ENCODE measurements around the gene COL20A1. TPM values are rescaled to one million over a fixed set of nuclear protein-coding genes. Genes with fewer than 3 reads are reported as not detected.

Gene COL20A1
- total and polyA plus RNA-seq, 2 donors (not counting 1 experiment from before 2014, with no cell fraction given), result not detected

DNA sequence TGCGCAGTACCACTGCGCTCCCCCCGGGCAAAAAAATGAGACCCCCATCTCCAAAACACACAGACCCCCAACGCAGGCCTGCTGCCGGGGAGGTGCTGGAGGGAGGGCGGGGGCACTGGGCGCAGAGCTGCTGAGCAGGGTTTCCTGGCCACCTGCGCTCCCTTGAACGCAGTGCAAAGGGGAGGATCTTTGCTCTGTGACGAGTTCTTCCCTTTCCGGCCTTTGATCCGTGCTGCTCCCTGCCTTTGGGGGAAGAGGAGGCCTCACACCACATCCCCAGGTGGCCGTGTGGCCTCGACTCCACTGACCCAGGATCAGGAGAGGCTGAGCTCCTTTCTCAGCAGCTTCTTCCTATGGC lies 8.9 kb upstream of the COL20A1 start:
- Histone ChIP-seq H3K4me1 (ENCODE audit: control insufficient read depth, extremely low read depth, insufficient read depth, low read length) (no peaks in the 10 kb centered on the region), H3K36me3 (ENCODE audit: control insufficient read depth, insufficient read depth, low read length) (peaks cover 33% of the 10 kb centered on the region), H3K4me2 (ENCODE audit: extremely low read depth, insufficient read depth, low read length) (no peak overlapping the region), H3K27me3 (ENCODE audit: control insufficient read depth, insufficient read depth, low read length) (no peaks in the 10 kb centered on the region), H4K20me1 (ENCODE audit: control insufficient read depth, extremely low read depth, insufficient read depth, low read length) (no peaks in the 10 kb centered on the region), H3K9me3 (ENCODE audit: control insufficient read depth, insufficient read depth, low read depth, low read length) (no peaks in the 10 kb centered on the region), H3K79me2 (ENCODE audit: control insufficient read depth, insufficient read depth, low read length) (no peaks in the 10 kb centered on the region), H3K4me3 (replicated peaks in 1 of 4; ENCODE audit: control extremely low read depth in 1 of 4, insufficient read depth in 1 of 4, low read depth in 3 of 4, low read length in 4 of 4) (no peak overlapping the region), H3K27ac (ENCODE audit: insufficient read depth, low read length) (no peak overlapping the region), H3K9ac (ENCODE audit: insufficient read depth, low read length) (no peak overlapping the region), H2AFZ (ENCODE audit: low read length) (no peak overlapping the region)
- TF ChIP-seq, protein P1, sequence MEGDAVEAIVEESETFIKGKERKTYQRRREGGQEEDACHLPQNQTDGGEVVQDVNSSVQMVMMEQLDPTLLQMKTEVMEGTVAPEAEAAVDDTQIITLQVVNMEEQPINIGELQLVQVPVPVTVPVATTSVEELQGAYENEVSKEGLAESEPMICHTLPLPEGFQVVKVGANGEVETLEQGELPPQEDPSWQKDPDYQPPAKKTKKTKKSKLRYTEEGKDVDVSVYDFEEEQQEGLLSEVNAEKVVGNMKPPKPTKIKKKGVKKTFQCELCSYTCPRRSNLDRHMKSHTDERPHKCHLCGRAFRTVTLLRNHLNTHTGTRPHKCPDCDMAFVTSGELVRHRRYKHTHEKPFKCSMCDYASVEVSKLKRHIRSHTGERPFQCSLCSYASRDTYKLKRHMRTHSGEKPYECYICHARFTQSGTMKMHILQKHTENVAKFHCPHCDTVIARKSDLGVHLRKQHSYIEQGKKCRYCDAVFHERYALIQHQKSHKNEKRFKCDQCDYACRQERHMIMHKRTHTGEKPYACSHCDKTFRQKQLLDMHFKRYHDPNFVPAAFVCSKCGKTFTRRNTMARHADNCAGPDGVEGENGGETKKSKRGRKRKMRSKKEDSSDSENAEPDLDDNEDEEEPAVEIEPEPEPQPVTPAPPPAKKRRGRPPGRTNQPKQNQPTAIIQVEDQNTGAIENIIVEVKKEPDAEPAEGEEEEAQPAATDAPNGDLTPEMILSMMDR (conservative IDR thresholded peaks at IDR 0.05 in 1 of 2, IDR thresholded peaks at IDR 0.05 in 1 of 2; ENCODE audit: low read depth in 1 of 2, low read length in 2 of 2), result no peak
- no peak for TF ChIP-seq EZH2 (IDR thresholded peaks at IDR 0.05; ENCODE audit: low read length, missing control alignments)
- no peak for DNase-seq (ENCODE audit: low read depth in 2 of 2)

DNA sequence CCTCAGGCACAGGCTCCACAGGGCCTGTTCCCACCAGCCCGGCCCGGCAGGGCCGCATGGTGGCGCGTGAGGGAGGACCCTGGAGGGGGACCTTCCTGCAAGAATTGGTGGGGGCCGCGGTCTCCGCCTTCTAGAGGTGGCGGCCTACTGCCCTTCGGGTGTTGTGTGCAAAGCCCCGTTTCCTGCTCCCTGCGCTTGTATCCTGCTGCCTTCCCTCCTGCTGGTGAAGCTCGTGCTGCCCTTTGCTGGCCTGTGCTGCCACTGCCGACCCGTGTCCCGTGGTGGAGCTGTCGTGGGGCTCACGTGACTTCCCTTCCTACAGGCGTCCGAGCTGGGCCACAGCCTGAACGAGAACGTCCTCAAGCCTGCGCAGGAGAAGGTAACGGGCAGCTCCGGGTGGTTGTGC lies 8.4 kb upstream of the COL20A1 start:
- DNase-seq (ENCODE audit: low read depth in 2 of 2), result no peak
- H3K9me3 ChIP-seq (ENCODE audit: control insufficient read depth, insufficient read depth, low read depth, low read length), result no peaks in the 10 kb centered on the region
- H3K27ac ChIP-seq (ENCODE audit: insufficient read depth, low read length), result no peak overlapping the region
- H2AFZ ChIP-seq (ENCODE audit: low read length), result no peak overlapping the region
- H4K20me1 ChIP-seq (ENCODE audit: control insufficient read depth, extremely low read depth, insufficient read depth, low read length), result no peaks in the 10 kb centered on the region
- no peaks in the 10 kb centered on the region for H3K79me2 ChIP-seq (ENCODE audit: control insufficient read depth, insufficient read depth, low read length)
- TF ChIP-seq, protein P1 (conservative IDR thresholded peaks at IDR 0.05 in 1 of 2, IDR thresholded peaks at IDR 0.05 in 1 of 2; ENCODE audit: low read depth in 1 of 2, low read length in 2 of 2), result no peak
- no peak for TF ChIP-seq EZH2 (IDR thresholded peaks at IDR 0.05; ENCODE audit: low read length, missing control alignments)
- H3K27me3 ChIP-seq (ENCODE audit: control insufficient read depth, insufficient read depth, low read length), result no peaks in the 10 kb centered on the region
- H3K4me3 ChIP-seq (replicated peaks in 1 of 4; ENCODE audit: control extremely low read depth in 1 of 4, insufficient read depth in 1 of 4, low read depth in 3 of 4, low read length in 4 of 4), result no peak overlapping the region
- H3K36me3 ChIP-seq (ENCODE audit: control insufficient read depth, insufficient read depth, low read length), result peaks cover 37% of the 10 kb centered on the region
- H3K4me1 ChIP-seq (ENCODE audit: control insufficient read depth, extremely low read depth, insufficient read depth, low read length), result no peaks in the 10 kb centered on the region
- H3K9ac ChIP-seq (ENCODE audit: insufficient read depth, low read length), result no peak overlapping the region
- no peak overlapping the region for H3K4me2 ChIP-seq (ENCODE audit: extremely low read depth, insufficient read depth, low read length)

DNA sequence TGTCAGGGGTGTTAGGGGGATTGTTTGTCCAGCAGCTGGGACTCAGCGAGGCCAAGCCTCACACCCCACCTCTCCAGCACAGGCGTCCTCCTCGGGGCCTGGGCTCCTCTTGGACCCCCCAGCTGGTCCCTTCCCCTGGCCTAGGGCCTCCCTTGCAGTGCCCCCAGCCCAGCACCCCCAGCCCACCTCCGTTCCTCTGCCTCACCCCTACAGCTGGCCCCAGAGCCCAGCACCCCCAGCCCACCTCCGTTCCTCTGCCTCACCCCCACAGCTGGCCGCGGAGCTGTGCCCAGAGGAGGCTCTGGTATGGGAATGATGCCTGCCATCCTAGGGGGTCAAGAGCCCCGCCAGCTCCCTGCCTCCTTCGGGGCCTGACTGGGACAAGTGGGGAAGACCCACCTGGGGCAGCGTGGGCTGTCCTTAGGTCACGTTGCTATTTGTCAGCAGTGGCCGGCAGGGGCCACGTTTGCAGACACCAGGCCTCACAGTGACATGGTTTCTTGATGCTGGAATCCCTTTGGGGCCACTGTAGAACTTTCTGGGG lies 7.9 kb upstream of the COL20A1 start:
- TF ChIP-seq, protein P1 (conservative IDR thresholded peaks at IDR 0.05 in 1 of 2, IDR thresholded peaks at IDR 0.05 in 1 of 2; ENCODE audit: low read depth in 1 of 2, low read length in 2 of 2), result no peak
- TF ChIP-seq EZH2 (IDR thresholded peaks at IDR 0.05; ENCODE audit: low read length, missing control alignments), result no peak
- H3K27me3 ChIP-seq (ENCODE audit: control insufficient read depth, insufficient read depth, low read length), result no peaks in the 10 kb centered on the region

More for the DNA sequence above, 7.9 kb upstream of the COL20A1 start:
- no peaks in the 10 kb centered on the region for H3K4me1 ChIP-seq (ENCODE audit: control insufficient read depth, extremely low read depth, insufficient read depth, low read length)
- no peak overlapping the region for H2AFZ ChIP-seq (ENCODE audit: low read length)
- no peak overlapping the region for H3K4me3 ChIP-seq (replicated peaks in 1 of 4; ENCODE audit: control extremely low read depth in 1 of 4, insufficient read depth in 1 of 4, low read depth in 3 of 4, low read length in 4 of 4)
- no peak for DNase-seq (ENCODE audit: low read depth in 2 of 2)
- H3K4me2 ChIP-seq (ENCODE audit: extremely low read depth, insufficient read depth, low read length), result no peak overlapping the region
- H3K9ac ChIP-seq (ENCODE audit: insufficient read depth, low read length), result no peak overlapping the region
- no peaks in the 10 kb centered on the region for H3K79me2 ChIP-seq (ENCODE audit: control insufficient read depth, insufficient read depth, low read length)
- H4K20me1 ChIP-seq (ENCODE audit: control insufficient read depth, extremely low read depth, insufficient read depth, low read length), result no peaks in the 10 kb centered on the region
- no peaks in the 10 kb centered on the region for H3K9me3 ChIP-seq (ENCODE audit: control insufficient read depth, insufficient read depth, low read depth, low read length)
- H3K36me3 ChIP-seq (ENCODE audit: control insufficient read depth, insufficient read depth, low read length), result peaks cover 38% of the 10 kb centered on the region
- no peak overlapping the region for H3K27ac ChIP-seq (ENCODE audit: insufficient read depth, low read length)

Data from fibroblast of lung (primary cell).